H1 (cell line): Measurements from ENCODE around the gene RETREG3. TPM values are rescaled to one million over a fixed set of nuclear protein-coding genes. Genes with fewer than 3 reads are reported as not detected.

Experiments used
- CBX5 ChIP-seq: fragments of 300-800, 300-1000 bp; sonication (generic); IDR thresholded peaks from 2 replicates; pipeline ENCODE4 v1.7.1; 2016; ENCODE audit warnings: antibody characterized with exemption, low read length, low read depth
- MAFK ChIP-seq: IDR thresholded peaks from 2 replicates; pipeline ENCODE4 v1.6.1; 2012; ENCODE audit warnings: low read depth, mild to moderate bottlenecking, improper control_type of control experiment, low read length
- SRF ChIP-seq: IDR thresholded peaks from 2 replicates; pipeline ENCODE4 v1.6.1; 2011; ENCODE audit warnings: mild to moderate bottlenecking, low read depth, low read length, moderate library complexity
- polyA plus RNA-seq, 7 experiments: library from polyadenylated mRNA; depleted of rRNA in 3 of 7; stranded (reverse) in 5 of 7; unstranded in 2 of 7; fragments of >200 nt in 5 of 7; fragments of 200-250 nt in 2 of 7; gene quantifications; 1 replicate in 5 of 7; 2 replicates in 1 of 7; 4 replicates in 1 of 7; pipeline versions ENCODE4 v1.2.1 to v1.2.3, GENCODE V29; 2011 to 2013; ENCODE audit warnings: missing spikeins in 2 of 7, mixed read lengths in 2 of 7
- total RNA-seq: library from RNA; stranded (reverse); fragmentation: NEBNext Ultra II Directional; extraction: Animal tissue kit (Norgen Biotek cat#: 25700); gene quantifications from 2 replicates; pipeline ENCODE4 v1.2.1, GENCODE V29; 2021

Gene RETREG3
- total and polyA plus RNA-seq, 2 of the 8 experiments (the other 6 are each of a cell fraction or from before 2014, with no cell fraction given), result 23.7 to 42.6 TPM

GRCh38 chr17:42657824-42658588, 48.8 kb upstream of the RETREG3 start (continued):
- no peak for TF ChIP-seq SRF
- no peak for TF ChIP-seq MAFK
- no peak for TF ChIP-seq CBX5
